ENCODE results near the gene TSPEAR. TPM values are rescaled to one million over a fixed set of nuclear protein-coding genes. Genes with fewer than 3 reads are reported as not detected.

Gene TSPEAR
- total and polyA plus RNA-seq, 9 of the 15 experiments (the other 6 are each of a cell fraction or from before 2014, with no cell fraction given): not detected

DNA sequence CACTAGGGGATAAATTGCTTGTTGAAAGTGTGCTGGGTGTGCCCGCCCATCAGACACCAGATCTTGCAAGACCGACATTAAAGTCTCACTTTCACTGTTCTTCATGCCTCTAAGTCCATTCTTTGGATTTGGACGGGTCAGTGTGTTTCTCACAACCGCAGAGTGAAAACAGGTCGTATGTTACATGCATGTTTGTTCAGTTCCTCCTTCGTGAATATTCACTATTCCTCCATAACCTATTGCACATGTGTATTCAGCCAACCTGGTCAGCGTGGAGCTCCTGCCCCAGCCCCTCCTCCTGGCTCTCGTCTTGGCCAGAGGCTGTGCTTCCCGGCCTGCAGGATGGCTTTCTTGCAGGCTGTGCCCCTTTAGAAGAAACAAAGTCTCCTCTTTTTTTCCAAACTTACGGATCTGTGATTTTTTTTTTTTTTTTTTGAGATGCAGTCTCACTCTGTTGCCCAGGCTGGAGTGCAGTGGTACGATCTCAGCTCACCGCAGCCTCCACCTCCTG lies 116.9 kb downstream of the TSPEAR start (continued):
- TF ChIP-seq, protein P1, sequence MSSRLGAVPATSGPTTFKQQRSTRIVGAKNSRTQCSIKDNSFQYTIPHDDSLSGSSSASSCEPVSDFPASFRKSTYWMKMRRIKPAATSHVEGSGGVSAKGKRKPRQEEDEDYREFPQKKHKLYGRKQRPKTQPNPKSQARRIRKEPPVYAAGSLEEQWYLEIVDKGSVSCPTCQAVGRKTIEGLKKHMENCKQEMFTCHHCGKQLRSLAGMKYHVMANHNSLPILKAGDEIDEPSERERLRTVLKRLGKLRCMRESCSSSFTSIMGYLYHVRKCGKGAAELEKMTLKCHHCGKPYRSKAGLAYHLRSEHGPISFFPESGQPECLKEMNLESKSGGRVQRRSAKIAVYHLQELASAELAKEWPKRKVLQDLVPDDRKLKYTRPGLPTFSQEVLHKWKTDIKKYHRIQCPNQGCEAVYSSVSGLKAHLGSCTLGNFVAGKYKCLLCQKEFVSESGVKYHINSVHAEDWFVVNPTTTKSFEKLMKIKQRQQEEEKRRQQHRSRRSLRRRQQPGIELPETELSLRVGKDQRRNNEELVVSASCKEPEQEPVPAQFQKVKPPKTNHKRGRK (tag; IDR thresholded peaks at IDR 0.05): 0 out of 2 replicates have a peak, but pooled peaks have one; percentile 22
- TF ChIP-seq ZNF717 (CRISPR knock-in tag; IDR thresholded peaks at IDR 0.05) (no peak), EZH2 (IDR thresholded peaks at IDR 0.05; ENCODE audit: borderline replicate concordance, low read depth, low read length) (no peak), PTTG1 (tag; IDR thresholded peaks at IDR 0.05; ENCODE audit: low read depth) (0 out of 2 replicates have a peak, but pooled peaks have one; percentile 7), NFE2L1 (tag; IDR thresholded peaks at IDR 0.05; ENCODE audit: borderline replicate concordance, low read depth) (no peak), ELF1 (tag; IDR thresholded peaks at IDR 0.05) (no peak), ZNF408 (CRISPR knock-in tag; IDR thresholded peaks at IDR 0.05; ENCODE audit: low read depth) (no peak), BCOR (IDR thresholded peaks at IDR 0.05) (no peak), MAZ (CRISPR knock-in tag; conservative IDR thresholded peaks at IDR 0.05 in 1 of 2, IDR thresholded peaks at IDR 0.05 in 1 of 2) (no peak)
- TF ChIP-seq, protein P2, sequence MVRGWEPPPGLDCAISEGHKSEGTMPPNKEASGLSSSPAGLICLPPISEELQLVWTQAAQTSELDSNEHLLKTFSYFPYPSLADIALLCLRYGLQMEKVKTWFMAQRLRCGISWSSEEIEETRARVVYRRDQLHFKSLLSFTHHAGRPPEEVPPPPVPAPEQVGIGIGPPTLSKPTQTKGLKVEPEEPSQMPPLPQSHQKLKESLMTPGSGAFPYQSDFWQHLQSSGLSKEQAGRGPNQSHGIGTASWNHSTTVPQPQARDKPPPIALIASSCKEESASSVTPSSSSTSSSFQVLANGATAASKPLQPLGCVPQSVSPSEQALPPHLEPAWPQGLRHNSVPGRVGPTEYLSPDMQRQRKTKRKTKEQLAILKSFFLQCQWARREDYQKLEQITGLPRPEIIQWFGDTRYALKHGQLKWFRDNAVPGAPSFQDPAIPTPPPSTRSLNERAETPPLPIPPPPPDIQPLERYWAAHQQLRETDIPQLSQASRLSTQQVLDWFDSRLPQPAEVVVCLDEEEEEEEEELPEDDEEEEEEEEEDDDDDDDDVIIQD (CRISPR knock-in tag; IDR thresholded peaks at IDR 0.05): no peak
- TF ChIP-seq, protein P3, sequence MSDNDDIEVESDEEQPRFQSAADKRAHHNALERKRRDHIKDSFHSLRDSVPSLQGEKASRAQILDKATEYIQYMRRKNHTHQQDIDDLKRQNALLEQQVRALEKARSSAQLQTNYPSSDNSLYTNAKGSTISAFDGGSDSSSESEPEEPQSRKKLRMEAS (CRISPR knock-in tag; IDR thresholded peaks at IDR 0.05): no peak
- TF ChIP-seq, protein P4, sequence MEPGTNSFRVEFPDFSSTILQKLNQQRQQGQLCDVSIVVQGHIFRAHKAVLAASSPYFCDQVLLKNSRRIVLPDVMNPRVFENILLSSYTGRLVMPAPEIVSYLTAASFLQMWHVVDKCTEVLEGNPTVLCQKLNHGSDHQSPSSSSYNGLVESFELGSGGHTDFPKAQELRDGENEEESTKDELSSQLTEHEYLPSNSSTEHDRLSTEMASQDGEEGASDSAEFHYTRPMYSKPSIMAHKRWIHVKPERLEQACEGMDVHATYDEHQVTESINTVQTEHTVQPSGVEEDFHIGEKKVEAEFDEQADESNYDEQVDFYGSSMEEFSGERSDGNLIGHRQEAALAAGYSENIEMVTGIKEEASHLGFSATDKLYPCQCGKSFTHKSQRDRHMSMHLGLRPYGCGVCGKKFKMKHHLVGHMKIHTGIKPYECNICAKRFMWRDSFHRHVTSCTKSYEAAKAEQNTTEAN (CRISPR knock-in tag; IDR thresholded peaks at IDR 0.05): no peak
- TF ChIP-seq, protein P5, sequence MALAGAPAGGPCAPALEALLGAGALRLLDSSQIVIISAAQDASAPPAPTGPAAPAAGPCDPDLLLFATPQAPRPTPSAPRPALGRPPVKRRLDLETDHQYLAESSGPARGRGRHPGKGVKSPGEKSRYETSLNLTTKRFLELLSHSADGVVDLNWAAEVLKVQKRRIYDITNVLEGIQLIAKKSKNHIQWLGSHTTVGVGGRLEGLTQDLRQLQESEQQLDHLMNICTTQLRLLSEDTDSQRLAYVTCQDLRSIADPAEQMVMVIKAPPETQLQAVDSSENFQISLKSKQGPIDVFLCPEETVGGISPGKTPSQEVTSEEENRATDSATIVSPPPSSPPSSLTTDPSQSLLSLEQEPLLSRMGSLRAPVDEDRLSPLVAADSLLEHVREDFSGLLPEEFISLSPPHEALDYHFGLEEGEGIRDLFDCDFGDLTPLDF (CRISPR knock-in tag; IDR thresholded peaks at IDR 0.05): no peak
- TF ChIP-seq, protein P6, sequence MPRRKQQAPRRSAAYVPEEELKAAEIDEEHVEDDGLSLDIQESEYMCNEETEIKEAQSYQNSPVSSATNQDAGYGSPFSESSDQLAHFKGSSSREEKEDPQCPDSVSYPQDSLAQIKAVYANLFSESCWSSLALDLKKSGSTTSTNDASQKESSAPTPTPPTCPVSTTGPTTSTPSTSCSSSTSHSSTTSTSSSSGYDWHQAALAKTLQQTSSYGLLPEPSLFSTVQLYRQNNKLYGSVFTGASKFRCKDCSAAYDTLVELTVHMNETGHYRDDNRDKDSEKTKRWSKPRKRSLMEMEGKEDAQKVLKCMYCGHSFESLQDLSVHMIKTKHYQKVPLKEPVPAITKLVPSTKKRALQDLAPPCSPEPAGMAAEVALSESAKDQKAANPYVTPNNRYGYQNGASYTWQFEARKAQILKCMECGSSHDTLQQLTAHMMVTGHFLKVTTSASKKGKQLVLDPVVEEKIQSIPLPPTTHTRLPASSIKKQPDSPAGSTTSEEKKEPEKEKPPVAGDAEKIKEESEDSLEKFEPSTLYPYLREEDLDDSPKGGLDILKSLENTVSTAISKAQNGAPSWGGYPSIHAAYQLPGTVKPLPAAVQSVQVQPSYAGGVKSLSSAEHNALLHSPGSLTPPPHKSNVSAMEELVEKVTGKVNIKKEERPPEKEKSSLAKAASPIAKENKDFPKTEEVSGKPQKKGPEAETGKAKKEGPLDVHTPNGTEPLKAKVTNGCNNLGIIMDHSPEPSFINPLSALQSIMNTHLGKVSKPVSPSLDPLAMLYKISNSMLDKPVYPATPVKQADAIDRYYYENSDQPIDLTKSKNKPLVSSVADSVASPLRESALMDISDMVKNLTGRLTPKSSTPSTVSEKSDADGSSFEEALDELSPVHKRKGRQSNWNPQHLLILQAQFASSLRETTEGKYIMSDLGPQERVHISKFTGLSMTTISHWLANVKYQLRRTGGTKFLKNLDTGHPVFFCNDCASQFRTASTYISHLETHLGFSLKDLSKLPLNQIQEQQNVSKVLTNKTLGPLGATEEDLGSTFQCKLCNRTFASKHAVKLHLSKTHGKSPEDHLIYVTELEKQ (CRISPR knock-in tag; IDR thresholded peaks at IDR 0.05): no peak
